HG02623 (cell line): ENCODE data around the gene DLG3.
A peak's percentile ranks its signal among the peaks of the same experiment; 100 is the strongest.

ENCODE experiments used
- ATAC-seq: cut with Tn5 transposase; IDR thresholded peaks from one replicate; pipeline ENCODE4 v1.9.1; 2021; ENCODE audit warnings: moderate library complexity; ENCODE audit not compliant: unreplicated experiment

DLG3 gene

DNA sequence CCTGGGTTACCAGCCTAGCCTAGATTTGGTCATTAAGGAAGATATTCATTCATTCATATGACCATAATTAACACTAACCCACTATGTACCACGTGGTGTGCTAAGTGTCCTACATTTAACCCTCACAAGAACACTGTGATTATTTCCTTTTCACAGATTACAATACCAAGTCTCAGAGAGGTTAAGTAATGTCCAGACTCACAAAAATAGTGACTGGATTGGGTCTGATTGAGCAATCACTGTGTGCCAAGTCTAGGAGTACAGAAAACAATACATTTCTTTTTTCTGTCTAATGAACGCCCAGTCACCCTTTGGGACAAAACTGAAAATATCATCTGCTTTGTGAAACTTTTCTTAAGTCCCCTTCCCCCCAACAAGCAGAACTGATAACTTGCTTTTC, 7.6 kb upstream of the DLG3 start:
- no peak for ATAC-seq

DNA sequence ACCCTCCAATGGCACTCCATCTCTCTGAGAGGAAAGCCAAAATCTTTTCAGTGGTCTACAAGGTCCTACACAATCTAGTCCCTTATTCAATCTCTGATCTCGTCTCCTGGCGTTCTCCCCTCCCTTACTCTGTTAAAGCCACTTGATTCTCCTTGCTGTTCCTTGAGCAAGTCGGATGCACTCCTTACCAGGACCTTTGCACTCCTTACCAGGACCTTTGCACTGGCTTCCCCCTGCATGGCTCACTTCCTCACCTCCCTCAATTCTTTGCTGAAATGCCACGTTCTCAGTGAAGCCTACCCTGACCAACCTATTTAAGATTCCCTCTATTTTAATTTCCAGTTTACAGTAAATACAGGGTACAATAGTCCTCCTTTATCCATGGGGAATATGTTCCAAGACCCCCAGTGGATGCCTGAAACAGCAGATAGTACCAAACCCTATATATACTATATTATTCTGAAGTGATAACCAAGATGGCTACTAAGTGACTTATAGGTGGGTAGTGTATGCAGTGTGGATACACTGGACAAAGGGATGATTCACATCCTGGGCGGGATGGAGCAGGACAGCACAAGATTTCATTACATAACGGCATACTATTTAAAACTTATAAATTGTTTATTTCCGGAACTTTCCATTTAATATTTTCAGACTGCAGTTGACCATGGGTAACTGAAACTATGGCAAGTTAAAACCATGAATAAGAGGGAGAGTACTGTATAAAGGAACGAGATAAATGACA, 6.5 kb upstream of the DLG3 start:
- ATAC-seq: no peak

DNA sequence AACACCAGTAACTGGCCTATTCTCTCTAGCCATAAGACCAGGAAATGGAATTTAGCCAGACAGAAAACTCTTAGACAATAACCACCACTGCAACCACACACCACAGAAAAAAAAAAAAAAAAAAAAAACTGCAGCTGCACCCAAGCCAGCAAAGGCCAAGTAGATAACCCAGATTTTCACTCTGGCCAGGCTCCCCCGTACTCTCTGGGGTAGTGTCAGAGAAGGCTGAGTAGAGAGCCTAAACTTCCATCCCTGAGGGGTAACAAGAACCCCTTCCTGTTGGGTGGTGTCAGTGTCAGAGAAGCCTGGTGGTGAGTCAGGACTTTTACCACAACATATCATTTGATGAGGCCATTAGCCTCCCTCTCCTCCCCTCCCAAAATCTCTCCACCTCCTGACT, 5.6 kb upstream of the DLG3 start:
- ATAC-seq: no peak

DNA sequence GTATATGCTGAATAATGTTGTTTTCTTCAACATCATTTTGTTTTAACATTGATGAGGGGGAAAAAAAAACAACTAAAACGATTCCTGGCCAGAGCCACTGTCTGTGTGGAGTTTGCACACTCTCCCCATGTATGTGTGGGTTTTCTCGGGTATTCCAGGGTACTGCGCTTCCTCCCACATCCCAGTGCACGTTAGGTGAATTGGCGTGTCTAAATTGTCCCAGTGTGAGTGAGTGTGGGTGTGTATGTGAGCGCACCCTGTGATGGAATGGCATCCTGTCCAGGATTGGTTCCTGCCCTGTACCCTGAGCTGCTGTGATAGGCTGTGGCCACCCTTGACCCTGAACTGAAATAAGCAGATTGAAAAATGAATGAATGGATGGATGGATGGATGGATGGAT, 2.4 kb upstream of the DLG3 start:
- no peak for ATAC-seq

DNA sequence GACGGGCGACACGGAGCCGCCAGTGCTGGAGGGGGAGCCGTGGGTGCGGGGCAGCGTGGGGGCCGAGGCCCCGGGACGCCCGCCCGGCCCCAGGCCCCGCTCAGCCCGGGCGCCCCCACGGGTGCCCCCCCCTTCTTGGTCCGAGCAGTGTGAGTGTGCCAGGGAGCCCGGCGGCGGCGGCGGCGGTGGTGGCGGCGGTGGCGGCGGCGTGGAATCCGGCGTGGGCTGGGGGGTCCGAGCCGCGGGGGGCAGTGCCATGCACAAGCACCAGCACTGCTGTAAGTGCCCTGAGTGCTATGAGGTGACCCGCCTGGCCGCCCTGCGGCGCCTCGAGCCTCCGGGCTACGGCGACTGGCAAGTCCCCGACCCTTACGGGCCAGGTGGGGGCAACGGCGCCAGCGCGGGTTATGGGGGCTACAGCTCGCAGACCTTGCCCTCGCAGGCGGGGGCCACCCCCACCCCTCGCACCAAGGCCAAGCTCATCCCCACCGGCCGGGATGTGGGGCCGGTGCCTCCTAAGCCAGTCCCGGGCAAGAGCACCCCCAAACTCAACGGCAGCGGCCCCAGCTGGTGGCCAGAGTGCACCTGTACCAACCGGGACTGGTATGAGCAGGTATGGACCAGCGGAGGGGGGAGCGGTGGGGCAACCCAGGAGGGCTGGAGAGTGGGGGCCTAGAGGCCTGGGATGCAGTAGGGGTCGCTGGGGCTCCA, 466 bp downstream of the DLG3 start:
- ATAC-seq: no peak

DNA sequence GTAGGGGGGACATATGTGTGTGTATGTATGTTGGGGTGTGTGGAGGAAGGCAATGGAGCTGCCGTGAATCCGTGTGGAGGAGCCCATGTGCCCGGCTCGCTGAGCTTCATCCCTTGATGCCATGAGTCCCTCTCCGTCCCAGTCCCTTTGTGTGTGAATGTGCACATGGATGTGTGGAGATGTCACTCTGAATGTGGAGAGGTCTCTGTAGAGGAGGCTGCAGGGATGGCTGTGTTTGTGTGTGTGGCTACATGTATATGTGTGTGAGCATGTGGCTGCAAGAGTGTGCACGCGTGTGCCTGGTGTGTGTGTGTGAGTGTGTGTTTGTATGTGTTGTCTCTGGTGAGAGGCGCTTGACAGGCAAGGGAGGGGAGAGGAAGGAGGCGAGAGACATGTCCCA, 1.3 kb downstream of the DLG3 start:
- no peak for ATAC-seq

DNA sequence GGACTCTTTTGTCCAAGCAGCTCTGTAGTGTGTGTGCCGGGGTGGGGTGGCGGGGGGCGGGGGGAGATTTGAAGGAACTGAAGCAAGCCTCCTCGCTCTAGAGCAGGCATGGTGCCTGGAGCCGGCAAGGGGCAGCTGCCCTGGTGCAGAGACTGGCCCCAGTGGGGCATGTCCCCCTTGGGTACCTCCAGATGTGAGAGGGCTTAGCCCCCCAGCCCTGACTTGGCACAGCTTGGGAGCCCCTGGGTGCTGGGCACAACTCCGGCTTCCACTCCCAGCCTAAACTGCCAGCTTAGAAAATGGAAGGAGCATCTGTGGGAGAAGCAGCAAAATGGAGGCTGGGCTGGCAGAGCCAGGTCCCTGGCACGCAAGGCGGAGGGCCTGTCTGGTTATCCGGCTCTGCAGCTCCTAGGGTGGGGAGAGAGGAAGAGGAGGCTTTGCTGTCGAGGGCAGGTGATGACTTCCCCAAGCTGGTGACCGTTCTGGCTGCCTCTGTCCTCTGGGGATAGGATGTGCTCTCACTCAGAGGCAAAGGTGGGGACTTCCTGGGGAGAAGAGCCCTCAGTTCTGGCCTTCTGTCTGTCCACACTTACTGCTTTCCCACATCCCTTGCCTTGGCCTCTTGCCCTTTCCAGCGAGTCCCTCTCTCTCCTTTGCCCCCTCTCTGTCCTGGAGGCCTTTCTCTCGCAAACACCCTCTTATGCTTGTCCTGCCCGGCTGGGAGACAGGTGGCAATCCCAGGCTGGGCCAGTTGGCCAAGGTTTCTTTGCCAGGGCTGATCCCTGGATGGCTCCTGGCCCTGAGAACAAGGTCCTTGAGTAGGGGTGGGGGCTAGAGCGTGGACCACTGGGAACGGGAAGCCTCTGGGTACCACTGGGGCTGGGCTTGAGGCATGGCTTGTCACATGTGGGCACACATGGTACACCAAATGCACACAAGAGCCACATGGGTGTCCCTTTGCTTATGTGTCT, 2.0 kb downstream of the DLG3 start:
- ATAC-seq: no peak

DNA sequence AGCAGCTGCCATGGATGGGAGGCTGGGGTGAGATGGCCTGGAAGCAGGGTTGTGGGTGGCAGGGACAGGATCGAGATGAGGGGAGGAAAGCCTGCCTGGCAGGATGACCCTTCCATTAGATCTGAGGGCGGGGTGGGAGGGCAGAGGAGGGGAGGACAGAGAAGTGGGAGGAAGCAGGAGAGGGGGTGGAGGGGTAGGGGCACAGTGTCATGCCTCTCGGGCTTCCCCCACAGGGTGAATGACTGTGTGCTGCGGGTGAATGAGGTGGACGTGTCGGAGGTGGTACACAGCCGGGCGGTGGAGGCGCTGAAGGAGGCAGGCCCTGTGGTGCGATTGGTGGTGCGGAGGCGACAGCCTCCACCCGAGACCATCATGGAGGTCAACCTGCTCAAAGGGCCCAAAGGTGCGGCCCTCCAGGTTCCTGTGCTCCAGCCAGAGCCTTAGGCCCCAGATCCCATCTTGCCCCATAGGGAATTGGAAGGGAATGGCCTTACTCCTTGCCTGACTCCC, 4.9 kb downstream of the DLG3 start:
- no peak for ATAC-seq

DNA sequence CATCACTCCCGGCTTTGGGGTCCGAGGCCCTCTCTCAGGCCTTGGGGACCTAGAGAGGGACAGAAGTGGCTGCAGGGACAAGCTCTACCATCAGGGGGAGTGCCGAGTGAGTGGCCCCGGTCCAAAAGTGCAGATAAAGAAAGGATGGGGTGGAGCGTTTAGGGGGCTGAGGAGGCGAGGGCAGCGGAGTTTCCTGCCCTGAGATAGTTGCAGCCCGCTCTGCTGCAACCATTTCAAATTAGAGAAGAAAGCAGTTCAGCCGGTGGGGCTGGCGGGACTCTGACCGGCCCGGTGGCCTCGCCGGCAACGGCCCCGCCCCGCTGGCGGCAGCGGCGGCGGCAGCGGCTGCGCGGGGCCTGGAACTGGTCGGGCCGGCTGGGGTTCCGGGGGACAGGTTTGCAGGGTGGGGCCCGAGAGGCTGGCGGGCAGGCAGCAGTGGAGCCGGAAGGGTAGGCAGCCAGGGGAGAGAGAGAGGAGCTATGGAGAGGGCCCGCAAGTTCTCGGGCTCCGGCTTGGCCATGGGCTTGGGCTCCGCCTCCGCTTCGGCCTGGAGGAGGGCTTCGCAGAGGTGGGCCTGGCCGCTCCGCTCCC, 7.6 kb downstream of the DLG3 start:
- ATAC-seq: no peak

DNA sequence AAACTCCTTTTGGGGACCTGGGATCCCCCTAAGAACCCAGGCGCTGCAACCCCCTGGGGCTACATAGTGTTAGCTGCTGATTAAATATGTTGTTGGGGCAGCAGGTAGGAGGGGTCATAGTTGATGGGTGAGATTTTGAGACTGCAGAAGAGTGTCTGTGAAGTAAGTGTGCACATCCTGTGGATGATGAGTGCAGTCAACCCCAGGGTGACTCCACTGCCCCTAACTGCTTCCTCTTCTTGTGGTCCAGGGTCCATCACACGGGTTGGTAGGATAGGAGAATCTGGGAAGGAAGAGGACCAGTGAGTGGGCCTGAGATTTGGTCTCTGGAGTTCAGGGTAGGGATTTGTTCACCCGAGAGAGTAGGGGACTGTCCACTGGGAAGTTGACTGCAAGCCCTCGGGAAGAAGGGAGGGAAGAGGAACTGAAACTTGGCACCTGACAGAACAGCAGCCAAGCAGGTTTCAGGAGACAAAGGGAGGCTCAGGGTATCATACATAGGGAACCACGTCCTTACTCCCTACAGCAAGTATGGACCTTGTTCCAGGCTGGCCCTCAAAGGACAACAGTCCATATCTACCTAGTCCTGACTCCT, 8.5 kb downstream of the DLG3 start:
- no peak for ATAC-seq

DNA sequence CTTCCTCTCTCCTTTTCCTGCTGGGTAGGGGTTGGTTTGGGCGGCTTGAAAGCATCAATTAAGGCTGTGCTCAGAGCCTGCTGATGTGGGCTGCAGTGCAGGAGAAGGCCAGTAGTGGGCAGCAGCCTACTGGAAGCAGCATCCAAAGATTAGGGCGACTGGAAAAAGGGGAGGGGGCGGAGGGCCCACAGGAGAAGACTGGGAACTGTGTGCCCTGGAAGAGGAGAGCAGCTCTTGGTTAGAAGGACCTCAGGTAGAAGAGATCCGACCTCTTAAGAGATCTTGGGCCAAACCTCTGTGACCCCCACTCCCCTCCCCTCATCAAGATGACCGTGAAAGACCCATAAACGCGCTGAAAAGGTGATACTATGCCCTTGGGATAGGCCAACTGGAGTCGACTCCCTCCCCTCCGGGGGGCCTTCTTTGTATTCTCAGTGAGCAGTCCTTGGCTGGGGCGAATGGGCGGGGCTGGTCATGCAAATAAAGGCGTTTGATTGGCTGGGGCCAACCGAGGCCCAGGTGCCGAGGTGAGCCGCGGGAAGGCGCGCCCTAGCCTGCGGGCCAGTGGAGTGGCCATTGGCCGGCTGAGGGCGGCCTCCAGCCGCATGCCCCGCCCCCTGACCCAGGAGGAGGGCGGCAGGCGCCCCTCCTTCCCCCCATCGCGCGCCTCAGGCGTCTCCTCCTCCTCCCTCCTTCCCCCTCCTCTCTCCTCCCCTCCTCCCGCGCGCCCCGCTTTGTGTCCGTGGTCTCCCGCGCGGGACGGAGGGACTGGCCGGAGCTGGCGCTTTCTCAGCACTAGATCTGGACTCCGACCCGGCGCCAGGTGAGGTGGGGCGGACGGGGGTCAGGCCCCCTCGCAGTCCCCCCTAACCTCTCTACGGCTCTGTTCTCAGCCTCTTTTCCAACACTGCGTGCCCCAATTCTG, 10.1 kb downstream of the DLG3 start:
- peak; percentile 48 for ATAC-seq

DNA sequence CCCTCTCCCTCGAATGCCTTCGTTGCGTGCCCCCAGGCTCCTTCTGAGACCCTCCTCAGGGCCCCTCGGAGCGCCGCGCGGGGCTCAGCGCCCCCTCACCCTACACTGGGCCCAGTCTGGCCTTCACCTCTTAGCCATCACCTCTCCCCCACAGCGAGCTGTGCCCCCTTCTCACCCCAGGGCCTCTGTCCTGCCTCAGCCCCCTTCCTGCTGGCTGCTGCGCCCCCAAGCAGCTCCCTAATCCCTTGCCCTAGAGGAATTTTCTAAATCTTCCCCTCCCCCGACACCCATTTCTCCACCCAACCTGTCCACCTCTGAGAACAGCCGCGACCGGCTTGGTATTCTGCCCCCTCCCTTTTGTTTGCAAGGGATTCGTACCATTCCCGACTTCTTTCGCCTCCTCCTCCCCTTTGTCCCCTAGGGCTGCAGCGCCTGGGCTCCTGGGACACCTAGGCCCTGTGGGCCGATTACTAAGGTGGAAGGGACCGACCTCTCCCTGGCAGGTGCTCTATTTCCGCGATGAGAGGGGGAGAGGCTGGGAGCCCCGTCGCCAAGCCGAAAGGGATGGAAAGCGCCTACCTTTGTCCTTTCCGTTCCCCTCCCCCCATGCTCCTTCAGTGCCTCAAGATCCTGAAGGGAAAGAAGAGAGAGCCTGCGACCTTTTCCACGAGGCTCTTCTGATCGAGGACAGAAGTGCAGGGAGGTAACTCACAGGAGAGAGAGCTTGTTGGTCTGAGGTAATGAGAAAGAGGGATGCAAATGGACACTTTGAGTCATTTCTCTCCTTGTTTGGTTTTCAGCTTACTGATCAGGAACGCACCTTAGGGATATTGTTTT, 10.9 kb downstream of the DLG3 start:
- ATAC-seq: no peak

DNA sequence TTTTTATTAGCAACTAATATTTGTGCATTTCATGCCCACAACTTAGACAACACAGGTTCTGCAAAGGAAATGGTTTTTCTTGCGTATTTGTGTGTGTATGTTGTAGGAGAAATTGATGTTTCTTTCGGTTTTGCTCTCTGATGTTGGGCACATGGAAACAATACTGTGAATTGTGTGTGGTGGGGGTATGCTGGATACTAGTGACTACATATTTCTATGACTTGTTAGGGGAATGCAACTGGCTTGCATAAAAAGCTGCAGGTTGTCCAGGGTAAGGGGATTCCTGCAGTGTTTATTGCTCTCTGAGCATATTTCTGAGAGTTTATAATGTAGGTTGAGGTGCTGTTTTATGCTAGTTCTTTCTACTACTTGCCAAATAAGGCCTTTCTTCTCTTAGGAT, 11.6 kb downstream of the DLG3 start:
- ATAC-seq: no peak

DNA sequence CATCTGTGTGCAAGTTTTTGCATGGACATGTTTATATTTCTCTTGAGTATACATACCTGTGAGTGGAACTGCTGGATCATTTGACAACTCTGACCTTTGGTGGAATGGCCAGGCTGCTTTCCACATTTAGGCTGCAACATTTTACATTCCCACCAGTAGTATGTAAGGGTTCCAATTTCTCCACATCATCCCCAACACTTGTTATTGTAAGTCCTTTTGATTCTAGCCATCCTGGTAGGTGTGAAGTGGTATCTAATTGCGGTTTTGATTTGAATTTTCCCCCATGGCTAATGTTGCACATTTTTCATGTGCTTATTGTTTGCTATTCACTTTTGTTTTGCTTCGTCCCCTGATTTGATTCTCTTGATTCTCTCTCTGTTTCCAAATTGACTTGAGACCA, 16.4 kb downstream of the DLG3 start:
- ATAC-seq: no peak

DNA sequence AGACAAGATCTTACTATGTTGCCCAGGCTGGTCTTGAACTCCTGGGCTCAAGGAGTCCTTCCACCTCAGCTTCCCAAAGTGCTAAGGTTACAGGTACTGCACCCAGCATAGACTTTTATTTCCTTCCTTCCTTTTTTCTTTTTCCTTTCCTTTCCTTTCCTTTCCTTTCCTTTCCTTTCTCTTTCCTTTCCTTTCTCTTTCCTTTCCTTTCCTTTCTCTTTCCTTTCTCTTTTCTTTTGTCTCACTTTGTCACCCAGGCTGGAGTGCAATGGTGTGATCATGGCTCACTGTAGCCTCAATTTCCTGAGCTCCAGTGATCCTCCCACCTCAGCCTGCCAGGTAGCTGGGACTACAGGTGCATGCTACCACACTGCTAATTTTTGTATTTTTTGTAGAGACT, 19.4 kb downstream of the DLG3 start:
- ATAC-seq: no peak

DNA sequence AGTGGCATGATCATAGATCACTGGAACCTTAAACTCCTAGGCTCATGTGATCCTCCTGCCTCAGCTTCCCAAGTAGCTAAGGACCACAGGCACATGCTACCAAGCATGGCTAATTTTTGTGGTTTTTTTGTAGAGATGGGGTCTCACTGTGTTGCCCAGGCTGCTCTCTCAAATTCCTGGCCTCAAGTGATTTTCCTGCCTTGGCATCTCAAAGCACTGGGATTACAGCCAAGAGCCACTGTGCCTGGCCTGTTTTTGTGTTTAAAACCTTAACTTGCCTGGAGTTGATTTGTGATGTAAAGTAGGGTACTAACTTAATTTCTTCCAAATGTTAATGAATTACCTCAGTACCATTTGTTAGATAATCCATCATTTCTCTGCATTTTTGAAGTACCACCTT, 22.3 kb downstream of the DLG3 start:
- ATAC-seq: no peak

DNA sequence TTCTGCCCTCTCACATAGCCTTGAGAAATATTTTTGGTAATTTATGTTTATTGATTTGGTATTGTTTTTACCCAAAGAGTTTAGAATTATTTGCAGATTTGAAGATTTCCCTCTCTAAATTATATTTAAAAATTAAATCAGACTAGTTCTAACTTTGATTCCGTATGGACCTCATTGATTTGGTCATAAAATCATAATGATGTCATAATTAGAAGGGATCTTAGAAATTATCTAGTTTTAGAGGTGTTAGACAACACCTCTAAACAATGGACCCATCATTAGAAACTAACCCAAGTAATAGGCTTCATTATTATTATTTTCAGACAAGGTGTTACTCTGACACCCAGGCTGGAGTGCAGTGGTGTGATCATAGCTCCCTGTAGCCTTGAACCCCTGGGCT, 24.1 kb downstream of the DLG3 start:
- no peak for ATAC-seq

DNA sequence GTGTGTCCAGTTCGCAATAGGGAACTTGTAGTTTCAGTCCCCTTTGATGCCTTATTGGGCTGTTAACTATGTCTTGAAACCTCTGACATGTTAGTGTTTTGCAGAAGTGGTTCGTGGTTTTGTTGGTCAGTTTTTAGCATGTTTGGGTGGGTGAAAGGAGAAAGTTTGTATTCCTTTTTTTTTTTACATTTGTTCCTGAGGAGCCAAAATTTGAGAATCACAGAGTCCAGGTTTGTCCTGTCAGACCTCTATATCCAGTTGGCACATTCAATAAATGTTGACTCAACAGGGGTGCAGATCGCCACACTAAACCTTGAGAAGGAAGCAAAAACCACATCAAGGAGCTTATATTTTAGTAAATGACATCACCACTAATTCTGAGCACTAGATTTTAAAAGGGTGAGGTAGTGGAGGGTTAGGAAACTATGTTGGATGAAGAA, 26.2 kb downstream of the DLG3 start:
- ATAC-seq: peak; percentile 61
